Heart left ventricle (tissue), 13 donors: Measurements from ENCODE around the gene KCNJ4.

ENCODE experiments used
- POLR2A ChIP-seq, 2 donors: fragments of 450-650 bp; IDR thresholded peaks; one replicate each; pipeline ENCODE4 v1.6.1; 2017; ENCODE audit warnings: antibody characterized with exemption in 2 of 2, mild to moderate bottlenecking in 2 of 2, moderate library complexity in 2 of 2
- TF ChIP-seq, protein P1 (sequence below), 12 donors: fragments of 200-600 bp; sonication (generic) in 4 of 12; IDR thresholded peaks; one replicate each; pipeline versions ENCODE4 v1.5.0 to v1.8.0; 2018 to 2022; ENCODE audit warnings: antibody characterized with exemption in 12 of 12, mild to moderate bottlenecking in 5 of 12
- donor health status: ischemic (EF 13 %, LVEDD 7.1; RV severe dilation, severe dysfunction).
- donor health status: DM: no; HTN: yes; CAD: no.
- donor health status: DM: no; HTN: no; CAD: no.
- donor health status: ischemic (EF 25% LVEDD 6.9; RV normal size, moderate dysfunction).
- donor health status: ischemic (EF 25% LVEDD 5.7; RV mildly dilated, moderate dysfunction).
- donor health status: ischemic (EF 35%, LVEDD 5.7; RV mildly dilated, moderate dysfunction).
- donor health status: nonischemic (EF 11% LVEDD 7.7; RV severe dilation, severe dysfunction).
- donor health status: DM: yes; HTN: yes; CAD: no.
- donor health status: PGD.
- donor health status: ischemic (EF 29% LVEDD 5.4; RV normal size, mild dysfunction).
- donor health status: nonischemic (EF 23%, LVEDD 6.1; RV moderate dilation, normal function).

DNA sequence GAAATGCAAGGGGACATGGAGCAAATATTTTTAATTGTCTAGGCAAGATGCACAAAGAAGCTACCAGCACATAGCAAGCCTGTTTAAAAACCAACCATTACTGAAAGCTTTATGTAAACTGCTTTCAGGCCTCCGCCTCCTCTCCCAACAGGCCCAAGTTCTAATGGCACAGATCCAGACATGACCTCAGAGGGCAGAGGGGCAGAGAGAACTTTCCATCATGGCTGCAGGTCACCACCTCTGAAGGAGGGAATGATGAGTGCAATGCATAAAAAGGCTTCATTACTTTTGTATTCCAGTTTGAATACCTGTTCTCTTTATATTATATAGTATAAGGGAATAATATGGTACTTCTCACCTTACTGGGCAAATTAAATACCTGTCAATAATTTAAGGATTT, 35.9 kb upstream of the KCNJ4 start:
- no peak for TF ChIP-seq POLR2A (IDR thresholded peaks at IDR 0.05)
- TF ChIP-seq, protein P1, sequence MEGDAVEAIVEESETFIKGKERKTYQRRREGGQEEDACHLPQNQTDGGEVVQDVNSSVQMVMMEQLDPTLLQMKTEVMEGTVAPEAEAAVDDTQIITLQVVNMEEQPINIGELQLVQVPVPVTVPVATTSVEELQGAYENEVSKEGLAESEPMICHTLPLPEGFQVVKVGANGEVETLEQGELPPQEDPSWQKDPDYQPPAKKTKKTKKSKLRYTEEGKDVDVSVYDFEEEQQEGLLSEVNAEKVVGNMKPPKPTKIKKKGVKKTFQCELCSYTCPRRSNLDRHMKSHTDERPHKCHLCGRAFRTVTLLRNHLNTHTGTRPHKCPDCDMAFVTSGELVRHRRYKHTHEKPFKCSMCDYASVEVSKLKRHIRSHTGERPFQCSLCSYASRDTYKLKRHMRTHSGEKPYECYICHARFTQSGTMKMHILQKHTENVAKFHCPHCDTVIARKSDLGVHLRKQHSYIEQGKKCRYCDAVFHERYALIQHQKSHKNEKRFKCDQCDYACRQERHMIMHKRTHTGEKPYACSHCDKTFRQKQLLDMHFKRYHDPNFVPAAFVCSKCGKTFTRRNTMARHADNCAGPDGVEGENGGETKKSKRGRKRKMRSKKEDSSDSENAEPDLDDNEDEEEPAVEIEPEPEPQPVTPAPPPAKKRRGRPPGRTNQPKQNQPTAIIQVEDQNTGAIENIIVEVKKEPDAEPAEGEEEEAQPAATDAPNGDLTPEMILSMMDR (IDR thresholded peaks at IDR 0.05) = no peak
